ENCODE results near the gene PFKM.
"Not testable (repeated sequence)": the region's sequence is repeated elsewhere in the genome, so short reads cannot be mapped to it uniquely, and the experiment has no call there.

Gene PFKM

DNA sequence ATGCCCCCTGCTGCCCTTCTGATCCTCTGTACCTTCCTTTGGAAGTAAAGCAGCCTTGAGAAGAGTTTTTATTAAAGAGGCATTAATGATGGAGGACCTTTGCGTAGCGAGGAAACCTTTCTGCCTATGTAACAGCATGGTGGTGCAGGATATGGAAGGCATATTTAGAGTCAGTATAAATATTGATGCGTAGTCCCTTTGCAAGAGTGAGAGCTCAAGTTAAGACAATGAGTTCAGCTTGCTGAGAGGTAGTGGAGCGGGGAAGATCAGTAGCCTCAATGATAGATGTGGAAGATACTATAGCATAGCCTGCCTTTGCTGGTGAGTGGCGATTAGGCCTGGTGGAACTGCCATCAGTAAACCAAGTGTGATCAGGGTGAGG, 7.9 kb upstream of the PFKM start:
- DNase-seq: not testable (repeated sequence)

DNA sequence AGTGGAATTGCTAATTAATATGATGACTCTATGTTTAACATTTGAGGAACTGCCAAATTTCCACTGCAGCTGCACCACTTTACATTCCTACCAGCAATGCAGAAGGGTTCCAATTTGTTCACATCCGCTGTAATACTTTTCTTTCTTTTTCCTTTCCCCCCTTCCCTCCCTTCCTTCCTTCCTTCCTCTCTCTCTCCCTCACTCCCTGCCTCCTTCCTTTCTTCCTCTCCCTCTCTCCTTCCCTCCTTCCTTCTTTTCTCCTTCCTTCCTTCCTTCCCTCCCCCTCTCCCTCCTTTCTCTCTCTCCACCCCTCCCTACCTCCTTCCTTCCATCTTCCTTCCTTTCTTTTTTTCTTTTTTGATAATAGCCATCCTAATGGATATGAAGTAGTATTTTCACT, 3.2 kb upstream of the PFKM start:
- no peak for DNase-seq

DNA sequence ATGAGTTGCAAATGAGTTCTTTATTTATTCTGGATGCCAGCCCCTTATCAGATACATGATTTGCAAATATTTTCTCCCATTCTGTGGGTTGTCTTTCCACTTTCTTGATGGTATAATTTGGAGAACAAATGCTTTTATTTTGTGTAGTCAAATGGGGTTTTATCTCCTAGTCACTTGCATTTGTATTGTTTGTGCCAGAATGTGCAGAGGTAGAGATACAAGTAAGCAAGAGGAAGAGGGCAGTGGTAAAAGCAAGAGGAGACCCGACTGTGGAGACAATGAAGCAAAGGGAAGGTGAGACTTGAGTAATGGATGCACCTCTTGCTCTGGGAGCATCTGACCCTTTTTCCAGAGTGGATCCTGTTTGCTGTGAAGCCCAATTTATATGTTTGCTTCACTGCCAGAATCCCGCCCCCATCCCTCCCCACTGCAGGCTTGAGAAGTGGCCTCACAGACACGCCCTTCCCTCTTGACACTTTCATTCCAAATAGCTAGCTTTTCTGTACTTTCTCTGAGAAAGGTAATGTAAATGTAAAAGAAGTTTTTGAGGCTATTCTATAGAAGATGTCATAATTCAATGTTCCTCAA, 786 bp upstream of the PFKM start:
- no peak for DNase-seq

DNA sequence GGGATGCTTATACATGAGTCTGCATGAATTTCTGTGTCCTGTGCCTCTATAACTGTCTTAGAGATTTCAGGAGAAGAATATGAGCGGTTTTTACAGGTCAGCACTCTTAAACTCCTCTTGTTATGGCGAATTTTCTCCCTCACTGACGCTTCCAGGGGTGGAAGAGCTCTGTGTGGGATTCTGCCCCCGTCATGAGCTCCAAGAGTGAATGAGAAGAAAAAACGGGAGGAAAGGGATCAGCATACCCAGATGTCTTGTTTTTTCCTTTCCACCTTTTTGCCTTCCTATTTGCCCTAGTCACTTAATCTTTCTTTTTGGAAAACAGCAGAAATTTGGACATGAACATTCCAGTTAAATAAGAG, 651 bp downstream of the PFKM start:
- DNase-seq: no peak

DNA sequence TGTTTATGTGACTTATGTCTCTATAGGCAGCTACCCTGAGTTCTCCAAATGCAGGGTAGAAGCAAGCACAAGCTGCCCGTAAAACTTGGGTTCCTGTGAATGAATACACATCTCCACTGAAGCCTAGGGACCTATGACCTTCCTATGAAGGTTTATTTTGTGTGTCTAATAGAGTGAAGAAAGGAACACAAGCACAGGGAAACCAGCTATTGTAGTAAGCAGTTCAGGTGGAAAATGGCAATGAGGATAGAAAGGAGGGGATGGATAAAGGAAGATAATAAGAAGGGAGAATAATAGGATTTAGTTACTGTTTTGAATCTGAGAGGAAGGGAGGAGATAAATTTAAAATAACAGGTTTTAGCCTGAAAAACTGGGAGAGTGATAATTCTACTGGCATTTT, 2.4 kb downstream of the PFKM start:
- DNase-seq: no peak

DNA sequence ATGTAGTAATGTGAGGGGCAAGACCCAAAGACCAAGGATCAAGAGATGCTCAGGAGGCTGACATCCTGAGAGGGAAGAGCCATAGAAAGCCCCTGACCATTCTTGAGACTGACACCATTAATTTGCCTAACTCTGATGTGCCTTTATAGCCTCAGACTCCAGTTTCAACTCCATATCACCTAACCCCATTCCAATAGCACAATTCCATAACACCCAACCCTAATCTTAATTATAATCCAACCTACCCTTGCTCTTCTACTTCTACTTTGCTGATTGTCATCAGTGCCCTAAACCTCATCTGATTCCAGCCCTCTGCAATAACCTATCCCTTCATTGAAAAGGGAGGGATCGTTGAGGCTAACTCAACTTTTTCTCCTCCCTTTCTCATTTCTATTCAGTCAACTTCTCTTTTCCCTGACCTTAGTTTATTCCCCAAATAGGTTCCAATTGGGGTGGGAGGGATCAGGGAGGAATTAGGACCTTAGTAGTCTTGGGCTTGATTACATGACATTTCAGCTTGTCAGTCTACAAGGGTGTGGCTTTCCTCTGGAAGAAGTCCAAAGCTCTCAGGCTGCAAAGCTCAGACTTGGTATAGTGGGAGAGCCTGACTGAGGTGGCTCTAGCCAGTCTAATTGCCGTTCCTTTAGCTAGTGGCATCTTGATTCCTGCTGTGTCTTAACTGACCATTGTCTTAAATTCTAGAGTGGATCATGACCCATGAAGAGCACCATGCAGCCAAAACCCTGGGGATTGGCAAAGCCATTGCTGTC, 3.1 kb downstream of the PFKM start:
- DNase-seq: no peak

DNA sequence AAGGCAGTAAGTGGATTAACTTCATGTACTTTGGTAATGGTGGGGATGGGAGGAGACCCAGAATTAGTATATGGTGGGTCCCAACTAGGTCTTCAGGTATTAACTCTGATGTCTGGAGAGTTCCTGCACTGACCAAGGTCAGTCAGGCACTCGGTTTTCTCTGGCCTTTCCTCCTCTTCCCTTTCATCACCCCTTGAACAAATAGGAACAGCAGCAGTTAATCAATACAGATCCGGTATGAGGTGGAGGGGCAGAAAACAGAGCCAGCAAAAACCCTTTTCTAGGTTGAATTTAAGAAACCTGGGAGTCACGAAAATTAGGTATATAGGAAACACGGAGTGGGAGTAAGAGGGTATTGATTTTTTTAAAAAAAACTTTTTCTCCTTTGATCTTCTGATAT, 4.0 kb downstream of the PFKM start:
- DNase-seq: no peak

DNA sequence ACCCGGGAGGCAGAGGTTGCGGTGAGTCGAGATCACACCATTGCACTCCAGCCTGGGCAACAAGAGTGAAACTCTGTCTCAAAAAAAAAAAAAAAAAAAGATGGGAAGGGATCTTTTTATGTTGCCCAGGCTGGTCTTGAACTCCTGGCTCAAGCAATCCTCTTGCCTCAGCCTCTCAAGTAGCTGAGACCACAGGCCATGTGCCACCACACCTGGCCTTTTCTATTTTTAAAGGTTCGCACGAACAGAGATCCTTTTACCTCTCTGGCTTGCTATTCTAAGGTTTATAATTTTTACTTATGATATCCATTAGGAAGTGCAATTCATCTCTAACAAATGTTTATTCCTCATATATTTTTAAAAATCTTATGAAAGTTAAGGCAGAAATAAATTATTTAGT, 6.4 kb downstream of the PFKM start:
- DNase-seq: not testable (repeated sequence)

DNA sequence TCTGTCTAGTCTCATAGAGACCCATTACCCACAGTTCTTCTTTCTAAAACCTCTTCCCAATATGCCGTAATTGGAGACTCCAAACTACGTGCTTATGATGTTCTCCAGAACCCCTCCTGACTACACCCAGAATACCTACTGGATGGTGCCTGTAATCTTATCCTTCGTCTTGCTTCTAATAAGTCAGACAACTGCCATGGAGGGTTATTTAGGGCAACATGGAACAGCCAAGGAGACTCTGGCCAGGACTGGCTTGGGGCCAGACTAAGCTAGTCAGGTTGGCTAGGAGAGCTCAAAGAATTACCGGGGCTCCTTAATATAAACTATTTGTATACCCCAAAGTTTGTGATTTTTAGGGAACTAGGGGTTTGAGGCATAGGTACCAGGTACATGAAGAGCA, 6.8 kb downstream of the PFKM start:
- DNase-seq: no peak

DNA sequence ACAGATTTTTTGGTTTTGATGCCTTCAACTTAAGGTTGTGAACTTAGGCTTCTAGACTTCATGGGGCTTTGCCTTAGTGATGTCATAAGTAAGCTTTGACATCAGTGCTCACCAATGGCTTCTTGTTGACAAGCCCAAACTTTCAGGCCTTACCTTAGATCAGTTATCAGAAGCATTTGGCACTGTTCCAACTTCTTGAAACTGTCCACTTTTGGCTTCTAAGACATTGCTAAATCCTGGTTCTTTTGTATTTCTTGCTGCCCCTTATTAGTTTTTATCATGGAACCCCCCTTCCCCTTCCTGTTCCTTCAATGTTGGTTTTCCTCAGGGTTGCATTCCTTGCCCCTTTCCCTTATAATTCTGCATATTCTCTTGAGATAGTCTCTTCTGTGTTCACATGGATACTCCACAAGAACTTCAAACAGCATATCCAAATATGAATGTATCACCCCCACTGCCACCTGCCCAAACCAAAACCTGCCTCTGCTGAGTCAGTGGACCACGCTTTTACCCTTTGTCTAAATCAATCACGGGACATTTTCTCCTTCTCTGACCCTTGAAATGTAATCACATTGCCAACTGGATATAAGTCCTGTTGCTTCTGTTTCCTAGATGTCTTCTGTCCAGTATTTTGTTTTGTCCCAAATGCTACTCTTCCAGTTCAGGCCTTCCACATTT, 7.9 kb downstream of the PFKM start:
- no peak for DNase-seq

DNA sequence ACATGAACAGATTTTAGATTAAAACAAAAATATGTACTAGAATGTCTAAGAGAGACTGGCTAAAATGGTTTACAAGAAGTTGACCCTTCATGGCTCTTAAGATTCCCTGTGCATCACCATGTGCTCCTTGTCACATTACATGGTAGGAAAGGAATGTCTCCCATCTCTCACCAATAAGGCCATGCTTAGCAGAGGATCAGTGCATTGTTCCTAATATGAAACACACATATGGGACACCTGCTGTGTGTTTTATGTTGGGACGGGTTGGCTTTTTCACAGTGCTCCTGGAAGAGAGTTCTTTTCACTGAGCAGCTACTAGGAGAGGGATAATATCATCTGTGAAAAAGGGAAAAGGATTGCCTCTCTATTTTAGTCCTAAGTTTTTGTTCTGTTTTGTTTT, 9.6 kb downstream of the PFKM start:
- no peak for DNase-seq

DNA sequence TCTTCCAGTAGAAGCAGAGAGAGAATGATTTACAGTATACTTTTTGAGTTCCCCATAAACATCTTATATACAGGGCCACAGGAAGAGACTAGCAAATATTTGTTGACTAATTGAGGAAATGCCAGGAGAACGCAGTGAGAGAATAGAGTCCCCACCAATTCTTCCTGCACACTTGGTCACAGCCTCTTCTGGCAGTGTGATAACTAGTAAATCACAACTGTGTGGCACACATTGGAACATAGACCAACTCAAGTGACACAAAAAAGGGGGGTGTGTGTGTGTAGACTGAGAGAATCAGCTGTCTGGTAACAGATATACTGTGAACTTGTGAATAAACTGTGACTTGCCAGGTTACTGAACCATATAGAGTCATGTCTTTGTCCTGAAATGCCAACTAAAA, 10.2 kb downstream of the PFKM start:
- DNase-seq: no peak

DNA sequence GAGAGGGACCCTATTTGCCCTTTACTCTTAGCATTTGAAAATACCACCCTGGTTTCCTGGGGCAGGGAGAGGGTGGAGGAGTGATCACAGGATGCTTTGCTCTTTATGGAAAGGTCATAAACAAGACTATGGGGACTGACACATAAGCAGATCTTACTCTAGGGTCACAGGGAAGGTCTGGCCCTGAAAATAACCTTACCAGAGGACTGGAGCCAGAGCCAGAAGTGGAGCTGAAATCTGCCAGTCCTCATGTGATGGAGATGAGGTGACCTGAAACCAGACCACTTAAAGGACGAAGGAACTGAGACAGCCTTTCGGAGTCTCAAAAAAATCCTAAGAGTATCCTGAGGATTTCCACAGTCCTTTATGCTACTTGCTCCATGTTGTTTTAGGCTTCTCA, 12.4 kb downstream of the PFKM start:
- no peak for DNase-seq

DNA sequence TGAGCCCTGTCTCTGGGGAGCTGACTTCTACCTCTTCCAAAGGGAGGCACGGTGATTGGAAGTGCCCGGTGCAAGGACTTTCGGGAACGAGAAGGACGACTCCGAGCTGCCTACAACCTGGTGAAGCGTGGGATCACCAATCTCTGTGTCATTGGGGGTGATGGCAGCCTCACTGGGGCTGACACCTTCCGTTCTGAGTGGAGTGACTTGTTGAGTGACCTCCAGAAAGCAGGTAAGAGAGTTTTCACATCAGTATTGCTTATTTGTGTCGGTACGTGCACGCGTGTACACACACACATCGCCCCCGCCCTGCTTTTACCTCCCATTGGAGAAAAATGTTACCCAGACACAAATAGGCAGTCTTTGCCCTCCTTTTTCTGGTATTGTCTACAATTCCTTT, 13.7 kb downstream of the PFKM start:
- DNase-seq: no peak

DNA sequence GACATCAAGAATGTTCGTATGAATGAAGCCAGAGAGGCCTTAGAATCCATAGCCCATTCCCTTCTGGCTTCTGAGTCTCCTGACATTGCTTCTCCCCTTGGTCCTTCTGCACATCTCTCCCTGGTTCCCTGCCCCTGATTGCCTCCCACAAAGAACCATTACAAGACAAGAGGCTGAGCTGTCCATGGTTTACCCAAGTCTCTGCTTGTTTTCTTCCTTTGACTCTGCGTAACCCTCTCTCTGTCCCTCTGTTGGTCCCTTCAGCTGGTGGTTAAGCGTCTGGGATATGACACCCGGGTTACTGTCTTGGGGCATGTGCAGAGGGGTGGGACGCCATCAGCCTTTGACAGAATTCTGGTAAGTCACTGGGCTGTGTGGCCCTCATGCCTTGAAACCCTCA, 15.9 kb downstream of the PFKM start:
- DNase-seq: no peak

DNA sequence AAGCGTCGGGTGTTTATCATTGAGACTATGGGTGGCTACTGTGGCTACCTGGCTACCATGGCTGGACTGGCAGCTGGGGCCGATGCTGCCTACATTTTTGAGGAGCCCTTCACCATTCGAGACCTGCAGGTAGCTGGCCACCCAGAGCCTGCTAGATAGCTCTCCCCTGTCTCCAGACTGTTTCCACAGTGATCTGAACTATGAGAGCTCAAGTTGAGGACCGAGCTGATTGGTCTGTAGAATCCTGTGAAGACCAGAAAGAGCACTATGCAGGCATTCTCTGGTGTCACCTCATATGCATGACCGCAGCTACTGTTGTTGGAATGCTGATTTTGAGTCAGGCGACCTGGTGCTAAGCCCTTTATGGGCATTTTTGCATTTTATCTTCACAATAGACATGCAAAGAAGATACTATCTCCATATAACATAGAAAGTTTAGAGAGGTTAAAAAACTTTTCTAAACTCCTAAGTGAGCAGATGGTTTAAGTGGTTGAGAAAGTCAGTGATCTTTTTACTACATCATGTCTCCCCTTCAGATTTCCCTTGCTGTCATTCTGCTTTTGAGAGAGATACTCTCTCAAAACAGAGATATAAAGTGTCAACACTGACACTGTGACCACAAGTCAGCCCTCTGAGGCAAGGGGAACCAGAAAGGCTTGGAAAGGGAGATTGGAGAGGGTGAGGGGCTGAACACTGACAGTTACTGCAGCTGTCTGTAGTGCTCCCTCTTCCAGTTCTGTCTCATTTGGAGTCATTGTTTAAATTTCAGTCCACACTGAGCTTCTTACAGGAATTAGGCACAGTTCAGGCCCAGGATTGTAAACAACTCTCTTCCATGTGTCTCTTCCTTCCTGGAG, 23.9 kb downstream of the PFKM start:
- no peak for DNase-seq

DNA sequence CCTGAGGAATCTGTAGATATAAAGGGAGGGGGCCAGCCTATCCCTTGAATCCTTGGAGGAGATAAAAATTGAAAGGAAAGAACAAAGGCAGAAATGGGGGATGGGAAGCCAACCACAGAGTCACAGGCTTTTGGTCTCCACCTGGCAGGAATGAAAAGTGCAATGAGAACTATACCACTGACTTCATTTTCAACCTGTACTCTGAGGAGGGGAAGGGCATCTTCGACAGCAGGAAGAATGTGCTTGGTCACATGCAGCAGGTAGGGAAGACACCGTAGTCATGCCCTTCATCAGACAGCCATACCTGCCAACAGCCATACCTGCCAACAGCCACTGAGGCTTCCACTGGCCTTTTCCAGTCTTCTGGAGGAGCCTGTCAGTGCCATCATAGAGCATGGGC, 24.7 kb downstream of the PFKM start:
- DNase-seq: no peak

DNA sequence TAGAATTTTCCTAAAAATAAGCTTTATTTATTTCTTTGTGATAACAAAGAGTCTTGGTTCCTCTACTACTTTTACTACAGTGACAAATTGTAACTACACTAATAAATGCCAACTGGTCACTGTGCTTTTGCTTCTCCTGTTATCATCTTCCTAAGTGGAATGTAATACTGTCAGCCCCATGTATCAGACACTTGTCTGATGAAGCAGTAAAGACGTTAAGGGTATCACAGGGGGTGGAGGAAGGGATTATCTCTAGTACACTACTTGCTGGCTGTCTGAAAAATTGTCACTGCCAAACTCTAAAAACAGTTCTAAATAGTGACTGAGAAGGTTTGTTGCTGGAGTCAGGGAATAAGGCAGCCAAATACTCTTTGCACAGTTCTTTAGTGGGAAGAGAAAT, 26.8 kb downstream of the PFKM start:
- no peak for DNase-seq

DNA sequence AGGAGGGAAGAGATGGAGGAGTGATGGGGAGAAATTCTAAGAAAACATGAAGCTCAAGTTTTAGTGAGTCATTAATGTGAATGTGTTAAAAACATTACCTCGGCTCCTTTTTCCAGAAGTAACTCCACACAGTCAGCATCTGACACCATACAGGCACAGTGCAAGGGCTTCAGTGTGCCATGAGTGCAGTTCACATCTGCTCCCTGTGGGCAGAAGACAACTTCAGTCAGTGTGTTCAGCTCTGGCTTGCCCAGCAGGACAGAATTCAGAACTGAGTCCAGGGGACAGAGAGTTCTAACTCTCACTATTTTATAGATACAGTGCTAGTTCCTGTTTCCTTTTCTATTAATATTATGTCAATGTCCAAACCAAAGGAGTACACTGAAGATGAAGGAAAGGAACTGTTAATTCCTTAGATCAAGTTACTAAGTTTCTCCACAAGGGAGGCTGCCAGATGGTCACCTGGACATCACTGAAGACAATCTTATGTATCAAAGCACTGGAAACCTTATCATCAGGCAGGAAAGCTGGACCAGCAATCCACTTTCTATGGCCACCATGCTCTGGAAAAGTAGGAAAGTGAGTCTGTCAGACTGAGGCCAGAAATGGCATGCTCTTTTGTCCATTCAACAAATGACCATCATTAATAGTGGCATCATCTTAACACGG, 32.1 kb downstream of the PFKM start:
- no peak for DNase-seq

DNA sequence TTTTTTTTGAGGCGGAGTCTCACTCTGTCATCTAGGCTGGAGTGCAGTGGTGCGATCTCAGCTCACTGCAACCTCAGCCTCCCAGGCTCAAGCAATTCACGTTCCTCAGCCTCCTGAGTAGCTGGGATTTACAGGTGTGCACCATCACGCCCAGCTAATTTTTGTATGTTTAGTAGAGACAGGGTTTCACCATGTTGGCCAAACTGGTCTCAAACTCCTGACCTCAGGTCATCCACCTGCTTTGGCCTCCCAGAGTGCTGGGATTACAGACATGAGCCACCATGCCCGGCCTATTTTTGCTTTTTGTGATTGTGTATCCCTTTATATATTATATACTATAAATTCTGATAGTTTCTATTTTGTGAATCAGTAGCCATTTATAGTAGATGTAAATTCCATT, 36.6 kb downstream of the PFKM start:
- DNase-seq: not testable (repeated sequence)

DNA sequence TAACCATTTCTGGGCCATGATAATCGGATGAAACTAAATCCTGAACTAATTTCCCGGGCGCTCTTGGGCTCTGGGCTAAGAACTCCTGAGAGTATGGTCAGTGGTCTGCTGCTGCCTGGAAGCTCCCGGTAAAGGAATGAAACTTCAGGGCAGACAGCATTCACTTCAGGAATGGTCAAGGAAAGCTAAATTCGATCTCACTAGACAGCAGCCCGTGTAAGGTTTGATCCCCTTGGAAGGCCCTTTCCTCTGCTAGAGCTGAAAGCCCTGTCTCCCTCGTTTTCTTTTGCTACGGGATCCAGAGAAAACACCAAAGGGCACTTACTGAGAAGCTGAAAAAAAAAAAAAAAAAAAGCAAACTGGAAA, 37.5 kb downstream of the PFKM start:
- DNase-seq: no peak

DNA sequence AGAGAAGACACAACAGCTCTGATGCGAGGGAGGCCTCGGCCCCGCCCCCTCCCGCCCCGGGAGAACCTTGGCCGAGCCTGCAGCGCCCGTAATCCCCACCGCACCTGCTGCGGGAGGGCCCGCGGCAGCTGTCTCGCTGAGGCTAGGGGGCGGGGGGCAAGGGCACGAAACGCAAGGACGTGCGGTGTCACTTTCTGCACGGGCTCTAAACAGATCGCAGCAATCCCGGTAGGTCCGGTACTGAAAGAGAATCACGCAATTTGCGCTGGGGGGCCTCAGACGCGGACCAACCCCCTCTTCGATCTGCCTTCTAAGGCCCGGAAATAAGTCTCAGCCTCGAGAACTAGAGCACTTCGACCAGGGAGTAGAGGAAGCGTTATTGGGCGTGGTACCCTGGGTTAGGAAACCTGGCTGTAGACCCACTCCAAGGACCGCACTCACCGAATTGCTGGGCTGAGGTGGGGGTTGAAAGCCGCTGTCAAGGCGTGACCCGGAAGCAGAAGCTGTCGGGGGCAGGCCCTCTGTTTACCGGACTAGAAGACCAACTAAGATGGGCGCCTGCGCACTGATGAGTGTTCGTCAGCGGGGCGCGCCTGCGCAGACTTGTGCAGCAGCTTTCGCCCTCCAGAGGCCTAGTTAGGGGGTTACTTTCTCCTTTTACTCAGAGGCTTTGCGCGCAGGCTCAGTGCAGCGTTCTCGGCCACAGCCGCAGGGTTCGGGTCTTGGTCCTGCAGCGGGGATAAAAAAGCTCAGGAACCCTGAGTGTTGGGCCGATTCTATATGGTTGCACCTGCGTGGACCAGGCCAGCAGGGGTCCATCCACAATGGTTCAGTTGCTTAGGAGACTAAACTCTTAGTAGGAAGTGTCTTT, 38.1 kb downstream of the PFKM start, which contains the start of gene ASB8:
TSS of gene ASB8 (minus strand) at position 498 of the 871 bp plus-strand sequence. CDS start 4,019 bp downstream, outside the sequence.
- DNase-seq: peak; percentile 97

All from fibroblast of skin of abdomen (primary cell).